HepG2 (cell line): ENCODE measurements around the gene PARVA. TPM values are rescaled to one million over a fixed set of nuclear protein-coding genes. Genes with fewer than 3 reads are reported as not detected.

Source experiments
- ATAC-seq: fragments of 200-7000 bp; cut with Tn5 transposase; 3 replicates; pipeline ENCODE4 v1.9.1; 2020; ENCODE audit warnings: mild to moderate bottlenecking, moderate library complexity
- BruUV-seq: library from RNA; stranded (reverse); fragments of 400-500 nt; replicated peaks from 2 replicates; lab custom pipeline; 2021; lab: Mats Ljungman, UMichigan
- CTCF ChIA-PET: fragments of 300-600 bp; formaldehyde crosslinking; extraction: SDS; loops from one replicate; lab custom pipeline; 2021; ENCODE audit warnings: low total read pairs, inconsistent platforms, low intra/inter-chr PET ratio; lab: Yijun Ruan, JAX
- POLR2A ChIA-PET: fragments of 350-600 bp; sonication (Branson Sonifier 250); formaldehyde crosslinking; loops from one replicate; lab custom pipeline; 2020; ENCODE audit warnings: antibody characterized with exemption, inconsistent platforms; lab: Yijun Ruan, JAX
- DNase-seq: peaks from one replicate; pipeline ENCODE4 v3.0.0-alpha.2; 2015; ENCODE audit warnings: low spot score
- FAIRE-seq: peaks from 3 replicates; lab custom pipeline; 2011; peaks lifted over from hg19 to GRCh38; lab: Jason Lieb, UNC
- H2AFZ ChIP-seq: one replicate; pipeline ENCODE4 v1.6.1; 2011; ENCODE audit warnings: low read length, inconsistent platforms
- H3K27ac ChIP-seq: fragments of 300-600 bp; 3 replicates; pipeline ENCODE4 v1.8.0; 2011; ENCODE audit warnings: mixed run types, mild to moderate bottlenecking, mixed read lengths, low read length, inconsistent platforms; ENCODE audit not compliant: insufficient read depth; ENCODE audit errors: extremely low read length
- H3K27me3 ChIP-seq, 2 experiments: fragments of 200-600 bp in 1 of 2; 2 replicates in 1 of 2; 3 replicates in 1 of 2; pipeline versions ENCODE4 v1.6.0 to v1.8.0; 2011; ENCODE audit warnings: low read length in 2 of 2, mild to moderate bottlenecking in 2 of 2, moderate library complexity in 2 of 2, inconsistent platforms in 1 of 2; ENCODE audit not compliant: insufficient read depth in 2 of 2, control insufficient read depth in 1 of 2
- H3K36me3 ChIP-seq, 2 experiments: fragments of 200-600 bp in 1 of 2; replicated peaks in 1 of 2; 2 replicates in 1 of 2; 3 replicates in 1 of 2; pipeline versions ENCODE4 v1.5.1 to v1.8.0; 2011; ENCODE audit warnings: low read length in 2 of 2, inconsistent platforms in 1 of 2; ENCODE audit not compliant: insufficient read depth in 2 of 2, control insufficient read depth in 1 of 2
- H3K4me1 ChIP-seq: 2 replicates; pipeline ENCODE4 v1.5.1; 2012; ENCODE audit warnings: low read length, inconsistent platforms; ENCODE audit not compliant: insufficient read depth
- H3K4me2 ChIP-seq: 2 replicates; pipeline ENCODE4 v1.6.0; 2011; ENCODE audit warnings: low read depth, low read length, inconsistent platforms
- H3K4me3 ChIP-seq, 3 experiments: fragments of 200-600 bp in 1 of 3; sonication (generic), shearing (Covaris generic) in 1 of 3; replicated peaks in 1 of 3; 2 replicates each; pipeline ENCODE4 v1.5.1; 2011 to 2016; ENCODE audit warnings: low read length in 3 of 3, inconsistent platforms in 2 of 3, low read depth in 2 of 3, mild to moderate bottlenecking in 2 of 3, control low read depth in 1 of 3, mixed read lengths in 1 of 3; ENCODE audit not compliant: insufficient read depth in 1 of 3
- H3K79me2 ChIP-seq: one replicate; pipeline ENCODE4 v1.6.1; 2011; ENCODE audit warnings: low read length, inconsistent platforms; ENCODE audit not compliant: insufficient read depth
- H3K9ac ChIP-seq: 2 replicates; pipeline ENCODE4 v1.6.0; 2011; ENCODE audit warnings: mild to moderate bottlenecking, low read depth, low read length, inconsistent platforms; ENCODE audit not compliant: insufficient read depth
- H3K9me3 ChIP-seq: 2 replicates; pipeline ENCODE4 v1.5.1; 2012; ENCODE audit warnings: mild to moderate bottlenecking, low read length
- H4K20me1 ChIP-seq: 2 replicates; pipeline ENCODE4 v1.6.0; 2011; ENCODE audit warnings: inconsistent platforms, mild to moderate bottlenecking, low read length, moderate library complexity; ENCODE audit not compliant: insufficient read depth
- CBX1 ChIP-seq: IDR thresholded peaks from one replicate; pipeline ENCODE4 v1.6.1; 2016; ENCODE audit warnings: antibody characterized with exemption, low read depth
- CCAR2 ChIP-seq: fragments of 200-400 bp; formaldehyde crosslinking; optimal IDR thresholded peaks from 2 replicates; pipeline ENCODE3; 2018; ENCODE audit warnings: low read depth, mild to moderate bottlenecking, low read length, moderate library complexity
- IRF9 ChIP-seq: sonication (generic); formaldehyde crosslinking; IDR thresholded peaks from 2 replicates; pipeline ENCODE4 v1.8.0; 2022; ENCODE audit warnings: missing genetic modification reagents, mild to moderate bottlenecking, borderline replicate concordance
- RELA ChIP-seq: sonication (generic); formaldehyde crosslinking; IDR thresholded peaks from 2 replicates; pipeline ENCODE4 v1.4.0; 2020; ENCODE audit warnings: missing genetic modification reagents
- SRSF9 ChIP-seq: fragments of 200-400 bp; formaldehyde crosslinking; IDR thresholded peaks from 2 replicates; pipeline ENCODE4 v1.6.1; 2018; ENCODE audit warnings: borderline replicate concordance, mild to moderate bottlenecking, low read depth, low read length; ENCODE audit not compliant: insufficient read depth, poor library complexity, severe bottlenecking
- STAG1 ChIP-seq: sonication (generic); formaldehyde crosslinking; IDR thresholded peaks from 2 replicates; pipeline ENCODE4 v1.4.0; 2020; ENCODE audit warnings: missing genetic modification reagents
- TOPORS ChIP-seq: sonication (generic); formaldehyde crosslinking; IDR thresholded peaks from 2 replicates; pipeline ENCODE4 v1.8.0; 2023; ENCODE audit warnings: mild to moderate bottlenecking, missing genetic modification reagents
- ZFX ChIP-seq: sonication (generic); formaldehyde crosslinking; IDR thresholded peaks from 2 replicates; pipeline ENCODE4 v1.4.0; 2020; ENCODE audit warnings: mild to moderate bottlenecking, low read depth, missing genetic modification reagents, moderate library complexity
- ZFYVE20 ChIP-seq: sonication (generic); formaldehyde crosslinking; IDR thresholded peaks from 2 replicates; pipeline ENCODE4 v1.8.0; 2023; ENCODE audit warnings: low read depth, mild to moderate bottlenecking, moderate library complexity, missing genetic modification reagents, borderline replicate concordance
- ZKSCAN8 ChIP-seq: IDR thresholded peaks from 2 replicates; pipeline ENCODE4 v1.6.1; 2016; ENCODE audit warnings: borderline replicate concordance, missing genetic modification reagents, missing compliant biosample characterization
- ZNF101 ChIP-seq: sonication (generic); formaldehyde crosslinking; IDR thresholded peaks from 2 replicates; pipeline ENCODE4 v1.4.0; 2020; ENCODE audit warnings: mild to moderate bottlenecking, low read depth, missing genetic modification reagents, borderline replicate concordance
- ZNF121 ChIP-seq: sonication (generic); formaldehyde crosslinking; IDR thresholded peaks from 2 replicates; pipeline ENCODE4 v1.5.0; 2020; ENCODE audit warnings: mild to moderate bottlenecking, missing genetic modification reagents
- ZNF260 ChIP-seq: sonication (generic); formaldehyde crosslinking; IDR thresholded peaks from 2 replicates; pipeline ENCODE4 v1.4.0; 2020; ENCODE audit warnings: missing genetic modification reagents, low read depth, mild to moderate bottlenecking, borderline replicate concordance
- ZNF317 ChIP-seq: sonication (generic); formaldehyde crosslinking; IDR thresholded peaks from 2 replicates; pipeline ENCODE4 v1.5.0; 2020; ENCODE audit warnings: mild to moderate bottlenecking, missing genetic modification reagents
- ZNF484 ChIP-seq: sonication (generic); formaldehyde crosslinking; IDR thresholded peaks from 2 replicates; pipeline ENCODE4 v1.5.1; 2020; ENCODE audit warnings: mild to moderate bottlenecking, low read depth, missing genetic modification reagents, borderline replicate concordance
- ZNF496 ChIP-seq: sonication (generic); formaldehyde crosslinking; IDR thresholded peaks from 2 replicates; pipeline ENCODE4 v1.8.1; 2023; ENCODE audit warnings: mild to moderate bottlenecking, moderate library complexity, missing genetic modification reagents; ENCODE audit not compliant: insufficient replicate concordance
- ZNF513 ChIP-seq: sonication (generic); formaldehyde crosslinking; conservative IDR thresholded peaks from 2 replicates; pipeline ENCODE4 v1.5.0; 2020; ENCODE audit warnings: missing genetic modification reagents
- ZNF691 ChIP-seq: sonication (generic); formaldehyde crosslinking; IDR thresholded peaks from 2 replicates; pipeline ENCODE4 v1.4.0; 2020; ENCODE audit warnings: missing genetic modification reagents, low read depth, mild to moderate bottlenecking, borderline replicate concordance
- ZNF7 ChIP-seq: IDR thresholded peaks from 2 replicates; pipeline ENCODE4 v1.6.1; 2016; ENCODE audit warnings: missing biosample characterization, missing genetic modification reagents
- ZNF775 ChIP-seq: sonication (generic); formaldehyde crosslinking; IDR thresholded peaks from 2 replicates; pipeline ENCODE4 v1.4.0; 2020; ENCODE audit warnings: missing genetic modification reagents, mild to moderate bottlenecking, moderate library complexity, borderline replicate concordance
- WGBS: methylation state at CpG from one replicate; pipeline ENCODE4 v1.1.6; 2017; ENCODE audit warnings: low lambda C conversion rate; 5-methylcytosine and 5-hydroxymethylcytosine counted together
- in situ Hi-C: cut with HindIII; loops from 2 replicates; pipeline ENCODE4 v1.10.0; 2017; ENCODE audit warnings: low pct_unique_long_range_greater_than_20kb; ENCODE audit not compliant: extremely low pct_ligation_motif_present
- intact Hi-C: fragments of 100-400 bp; cut with micrococcal nuclease; formaldehyde crosslinking; loops from one replicate; pipeline ENCODE4 v1.10.0; 2022; ENCODE audit not compliant: unreplicated experiment
- polyA plus RNA-seq, 8 experiments: library from polyadenylated mRNA; depleted of rRNA in 3 of 8; stranded (reverse) in 7 of 8; unstranded in 1 of 8; fragments of >200 nt; fragmentation: Illumina TruSeq in 4 of 8; extraction: Trizol in 4 of 8; gene quantifications; 2 replicates each; pipeline versions ENCODE4 v1.2.1 to v1.2.3, GENCODE V29; 2011 to 2016; ENCODE audit warnings: low read depth in 4 of 8, missing spikeins in 1 of 8, mixed read lengths in 1 of 8; ENCODE audit not compliant: insufficient read depth in 1 of 8
- total RNA-seq, 5 experiments: library from RNA; depleted of rRNA; stranded (reverse); fragments of >200 nt; fragmentation: Illumina TruSeq; extraction: Trizol; gene quantifications; 2 replicates each; pipeline ENCODE4 v1.2.3, GENCODE V29; 2016; ENCODE audit warnings: low read depth in 1 of 5

PARVA gene
- total and polyA plus RNA-seq, 2 of the 13 experiments (the other 11 are each of a cell fraction or from before 2014, with no cell fraction given), result 5.9 to 9.1 TPM

GRCh38 chr11:12502046-12502445 lies 124.7 kb downstream of the PARVA start:
- Histone ChIP-seq H3K9me3 (no peaks in the 10 kb centered on the region), H4K20me1 (no peaks in the 10 kb centered on the region), H3K27ac (no peak overlapping the region), H3K4me3 (no peak overlapping the region)
- intact Hi-C loops, result no loop called here
- no peak for ATAC-seq
- TF ChIP-seq ZNF317 (CRISPR knock-in tag) (no peak), ZNF484 (CRISPR knock-in tag) (no peak), CCAR2 (no peak), SRSF9 (no peak), TOPORS (CRISPR knock-in tag) (no peak), ZNF101 (CRISPR knock-in tag) (no peak), ZFX (CRISPR knock-in tag) (no peak), ZFYVE20 (no peak), STAG1 (CRISPR knock-in tag) (no peak), ZNF691 (no peak), ZNF513 (CRISPR knock-in tag) (no peak), ZNF7 (CRISPR knock-in tag) (no peak), IRF9 (CRISPR knock-in tag) (no peak), RELA (CRISPR knock-in tag) (no peak), ZKSCAN8 (CRISPR knock-in tag) (no peak), ZNF260 (CRISPR knock-in tag) (no peak), ZNF775 (no peak), ZNF496 (CRISPR knock-in tag) (no peak), CBX1 (no peak), ZNF121 (CRISPR knock-in tag) (no peak)
- TF ChIP-seq, all 625 proteins: peak for 0
- no peak for DNase-seq
- ChIA-PET POLR2A (no interaction called here), CTCF (no interaction called here)
- BruUV-seq, result no TSS peak
- Histone ChIP-seq H2AFZ (no peak overlapping the region), H3K4me1 (0 out of 2 replicates have a peak, but pooled peaks cover 6% of the 10 kb centered on the region), H3K9ac (no peak overlapping the region), H3K36me3 (peaks cover 2% of the 10 kb centered on the region in 2 experiments; a peak in 1 of 5 replicates), H3K27me3 (no peaks in the 10 kb centered on the region; a peak in 1 of 5 replicates), H3K4me2 (no peak overlapping the region), H3K79me2 (no peaks in the 10 kb centered on the region)
- FAIRE-seq, result no peak
- WGBS, result 94% methylated on average over 2 of the region's 2 CpGs
- in situ Hi-C loops, result no loop called here
